Measurements from ENCODE around the gene ACTL8. TPM values are rescaled to one million over a fixed set of nuclear protein-coding genes. Genes with fewer than 3 reads are reported as not detected.

Gene ACTL8
- total and polyA plus RNA-seq, 11 donors, result not detected

- 40 to 62% (median 51%) methylated on average over 7 of the region's 7 CpGs for WGBS, 4 donors
- intact Hi-C loops (cut with DNase I), result no loop called here
- peaks cover 0 to 40% (median 3%) of the 10 kb centered on the region in 9 donors for H3K27me3 ChIP-seq
- H3K9me3 ChIP-seq, result no peaks in the 10 kb centered on the region
- no peaks in the 10 kb centered on the region for H3K36me3 ChIP-seq
- no peaks in the 10 kb centered on the region for H3K4me1 ChIP-seq
- no peak overlapping the region for H3K27ac ChIP-seq
- ATAC-seq (no peak), DNase-seq (no peak)
- H3K4me3 ChIP-seq, result no peak overlapping the region
- no peak for TF ChIP-seq CTCF (IDR thresholded peaks at IDR 0.05)
- TF ChIP-seq POLR2A (IDR thresholded peaks at IDR 0.05), result no peak
These were observed 42.9 kb downstream of the ACTL8 start for GRCh38 chr1:17798011-17798410.

GRCh38 chr1:17798799-17799382, 43.8 kb downstream of the ACTL8 start:
- Histone ChIP-seq H3K27ac (no peak overlapping the region), H3K9me3 (no peaks in the 10 kb centered on the region), H3K4me1 (no peaks in the 10 kb centered on the region), H3K36me3 (no peaks in the 10 kb centered on the region), H3K27me3 (peaks cover 0 to 44% (median 3%) of the 10 kb centered on the region in 9 donors), H3K4me3 (no peak overlapping the region)
- WGBS, 4 donors, result 72 to 76% (median 72%) methylated on average over 16 of the region's 16 CpGs
- ATAC-seq (no peak), DNase-seq (no peak)
- TF ChIP-seq POLR2A (IDR thresholded peaks at IDR 0.05) (no peak), CTCF (IDR thresholded peaks at IDR 0.05) (no peak)
- intact Hi-C loops (cut with DNase I), result no loop called here

GRCh38 chr1:17799642-17800041, 44.5 kb downstream of the ACTL8 start:
- Histone ChIP-seq H3K4me1 (no peaks in the 10 kb centered on the region), H3K36me3 (no peaks in the 10 kb centered on the region)

GRCh38 chr1:17802164-17802563, 47.0 kb downstream of the ACTL8 start:
- no peak overlapping the region for H3K27ac ChIP-seq
- peaks cover 0 to 32% (median 2%) of the 10 kb centered on the region in 9 donors for H3K27me3 ChIP-seq
- ATAC-seq, result no peak
- TF ChIP-seq CTCF (IDR thresholded peaks at IDR 0.05) (no peak), POLR2A (IDR thresholded peaks at IDR 0.05) (no peak)
- no peaks in the 10 kb centered on the region for H3K36me3 ChIP-seq
- no peaks in the 10 kb centered on the region for H3K9me3 ChIP-seq
- WGBS, 4 donors, result 48 to 66% (median 58%) methylated on average over 11 of the region's 11 CpGs
- H3K4me1 ChIP-seq, result no peaks in the 10 kb centered on the region
- no peak for DNase-seq
- intact Hi-C loops (cut with DNase I), result no loop called here
- H3K4me3 ChIP-seq, result no peak overlapping the region

More at GRCh38 chr1:17799642-17800041, 44.5 kb downstream of the ACTL8 start:
- 40 to 44% (median 42%) methylated on average over 8 of the region's 8 CpGs for WGBS, 4 donors
- ATAC-seq, result no peak
- intact Hi-C loops (cut with DNase I), result no loop called here
- Histone ChIP-seq H3K9me3 (no peaks in the 10 kb centered on the region), H3K27ac (no peak overlapping the region), H3K4me3 (no peak overlapping the region), H3K27me3 (peaks cover 0 to 46% (median 3%) of the 10 kb centered on the region in 9 donors)
- DNase-seq, result no peak
- TF ChIP-seq POLR2A (IDR thresholded peaks at IDR 0.05) (no peak), CTCF (IDR thresholded peaks at IDR 0.05) (no peak)

All from heart left ventricle (tissue), 16 donors.